Left cardiac atrium (tissue), 4 donors: ENCODE measurements around the gene UBE2I. TPM values are rescaled to one million over a fixed set of nuclear protein-coding genes. Genes with fewer than 3 reads are reported as not detected.

Source experiments
- ATAC-seq, 2 donors: fragments of 200-7000 bp; cut with Tn5 transposase; one replicate each; pipeline ENCODE4 v1.9.1; 2020; ENCODE audit warnings: mild to moderate bottlenecking in 2 of 2, moderate library complexity in 2 of 2
- DNase-seq: peaks from one replicate; pipeline ENCODE4 v3.0.0-alpha.2; 2020
- intact Hi-C, 2 donors: fragments of 100-400 bp; cut with DNase I; formaldehyde crosslinking; loops; one replicate each; pipeline versions ENCODE4 v1.14.1 to v1.15.1; 2022 to 2023
- total RNA-seq, 2 donors: library from RNA; stranded (reverse); fragmentation: NEBNext Ultra II Directional; extraction: Animal tissue kit (Norgen Biotek cat#: 25700); gene quantifications; one replicate each; pipeline ENCODE4 v1.2.1, GENCODE V29; 2021
- donor health status: DM: no; HTN: yes; CAD: no.
- donor health status: DM: no; HTN: yes; CAD: no; lungs with severe emphysema.
- donor health status: DM: yes; HTN: yes; CAD: no.
- donor health status: Dilated cardiomyopathy.

The UBE2I gene
- total RNA-seq, 2 donors from 2014 or later = 74.3 to 80.8 TPM

DNA sequence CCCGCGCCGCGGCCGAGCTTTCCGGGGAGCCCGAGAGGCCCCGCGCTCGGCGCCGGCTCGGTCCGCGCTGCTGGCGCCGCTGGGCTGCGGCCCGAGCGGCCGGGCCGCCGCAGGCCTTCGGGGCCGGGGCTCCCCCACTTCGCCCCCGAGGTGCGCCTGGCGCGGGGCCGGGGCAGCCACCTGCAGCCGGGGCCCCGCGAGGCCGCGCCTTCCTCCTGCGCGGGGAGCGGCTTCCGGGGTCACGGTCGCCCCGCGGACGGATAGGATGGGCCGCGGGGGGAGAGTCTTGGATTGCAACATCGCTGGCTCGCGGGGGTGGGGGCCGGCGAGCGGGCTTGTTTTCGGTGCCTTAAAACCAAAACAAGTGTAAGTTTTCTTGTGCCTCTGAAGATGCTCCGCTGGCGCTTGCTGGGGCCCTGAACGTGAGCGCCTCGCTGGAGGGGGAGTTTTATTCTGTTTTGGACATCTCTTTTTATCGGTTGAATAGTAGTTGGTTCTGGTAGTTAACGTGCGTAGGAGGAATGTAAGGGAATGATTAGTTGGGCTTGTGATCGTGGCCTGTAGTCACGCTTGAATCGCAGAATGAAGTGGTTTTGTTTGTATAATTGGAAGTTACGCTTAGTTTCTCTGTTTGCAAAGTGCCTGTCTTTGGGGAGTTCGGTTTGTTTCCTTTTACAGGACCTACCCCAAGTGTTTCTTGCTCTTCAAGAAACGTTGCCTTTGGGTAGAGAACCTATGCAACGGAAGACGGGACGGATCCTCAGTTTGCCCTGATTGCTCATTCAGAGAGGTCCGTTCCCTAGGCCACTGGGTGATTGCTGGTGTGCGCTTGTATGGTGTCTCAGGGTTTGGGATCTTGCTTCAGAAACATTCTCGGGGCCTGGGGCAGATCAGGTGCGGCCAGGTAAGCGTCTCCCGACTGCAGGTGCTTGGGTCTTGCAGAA is 724 bp downstream of the UBE2I start:
- DNase-seq (peak; percentile 64), ATAC-seq (peak in 1 of 2 donors; percentile 4)
- intact Hi-C loops = no loop called here

DNA sequence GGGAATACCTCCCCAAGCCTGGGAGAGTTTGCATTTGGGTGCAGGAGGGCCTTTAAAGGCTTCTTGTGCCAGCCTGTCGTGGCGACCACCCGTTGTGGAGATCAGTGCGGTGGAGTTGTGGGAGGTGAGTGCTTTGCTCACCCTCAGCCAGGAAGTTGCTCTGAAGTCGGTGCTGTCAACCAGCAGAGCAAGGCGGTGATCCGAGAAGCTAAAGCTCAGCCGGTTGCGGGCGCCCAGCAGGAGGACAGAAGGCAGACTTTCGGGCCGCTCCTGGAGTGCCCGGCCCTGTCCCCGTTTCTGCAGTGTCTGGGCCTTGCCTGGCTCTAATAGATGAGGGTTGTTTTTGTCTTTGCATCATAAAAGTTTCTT is 1.4 kb downstream of the UBE2I start:
- ATAC-seq (no peak), DNase-seq (no peak)
- intact Hi-C loops = no loop called here

DNA sequence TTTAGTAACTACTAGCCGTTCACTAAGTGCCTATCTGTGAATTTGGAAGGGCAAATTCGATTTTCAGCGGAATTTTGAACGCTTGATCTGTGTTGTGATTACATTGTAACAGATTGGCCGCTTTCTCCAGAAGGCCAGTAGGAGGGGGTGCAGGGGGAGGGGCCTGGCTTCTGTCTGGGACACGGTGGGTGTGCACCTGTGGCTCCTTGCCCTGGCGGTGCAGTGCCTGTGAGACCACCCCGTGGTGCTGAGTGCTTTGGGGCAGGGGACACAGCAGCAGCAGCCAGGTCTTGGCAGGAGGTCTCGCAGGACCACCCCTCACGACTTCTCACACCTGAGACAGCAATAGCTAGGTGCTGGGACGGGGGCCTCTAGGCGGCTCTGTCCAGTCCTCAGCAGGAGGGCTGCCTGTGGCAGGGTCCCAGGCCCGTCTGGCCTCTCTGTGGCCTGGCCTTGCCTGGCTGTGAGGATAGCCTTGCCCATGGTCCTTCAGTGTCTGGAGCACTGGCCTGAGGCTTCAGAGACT is 1.8 kb downstream of the UBE2I start:
- intact Hi-C loops = no loop called here
- no peak for DNase-seq
- no peak for ATAC-seq

DNA sequence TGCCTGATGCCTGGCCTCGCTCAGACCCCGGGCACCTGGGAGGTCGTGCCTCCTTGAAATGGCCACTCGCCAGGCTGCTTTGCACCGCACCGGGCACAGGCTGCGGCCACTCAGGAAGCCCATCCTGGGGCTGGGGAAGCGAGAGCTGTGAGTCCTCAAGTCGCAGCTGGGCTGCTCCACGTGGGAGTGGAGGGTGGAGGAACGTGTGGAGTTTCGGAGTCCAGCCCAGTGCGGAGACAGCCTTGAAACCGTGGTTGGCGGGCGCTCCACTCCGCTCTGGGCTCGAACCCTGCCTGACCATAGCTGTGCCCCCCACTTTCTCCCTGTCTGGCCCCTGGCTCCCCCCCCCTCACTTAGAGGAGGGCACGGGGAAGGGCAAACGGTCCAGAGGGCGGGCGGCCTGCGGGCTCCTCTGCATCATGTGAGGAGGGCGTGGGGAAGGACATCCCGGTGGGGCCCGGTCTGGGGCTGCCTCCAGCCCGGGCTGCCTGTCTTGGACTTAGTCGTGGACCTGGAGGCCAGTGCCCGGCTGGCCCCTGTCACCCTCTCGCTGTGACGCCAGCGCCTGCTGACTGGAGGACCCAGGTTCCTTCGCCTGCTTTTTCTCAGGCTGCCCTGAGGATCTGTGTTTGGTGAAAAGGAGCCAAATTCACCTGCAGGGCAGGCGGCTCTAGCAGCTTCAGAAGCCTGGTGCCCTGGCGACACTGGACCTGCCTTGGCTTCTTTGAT is 2.5 kb downstream of the UBE2I start:
- ATAC-seq = peak in 1 of 2 donors; percentile 4

DNA sequence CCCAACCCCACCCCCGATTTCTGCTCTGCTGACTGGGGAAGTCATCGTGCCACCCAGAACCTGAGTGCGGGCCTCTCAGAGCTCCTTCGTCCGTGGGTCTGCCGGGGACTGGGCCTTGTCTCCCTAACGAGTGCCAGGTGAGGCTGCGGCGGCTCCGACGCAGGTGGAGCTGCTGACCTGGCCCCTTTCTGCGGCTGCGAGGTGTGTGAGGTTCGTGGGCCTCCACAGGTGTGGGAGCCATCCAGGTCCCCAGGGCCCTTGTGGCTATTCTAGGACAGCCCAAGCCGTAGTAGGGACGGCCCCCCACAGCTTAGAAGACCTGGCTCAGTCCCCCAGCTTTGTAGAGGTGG is 3.0 kb downstream of the UBE2I start:
- intact Hi-C loops = no loop called here
- DNase-seq (no peak), ATAC-seq (no peak)

More for the DNA sequence above, 2.5 kb downstream of the UBE2I start:
- intact Hi-C loops = no loop called here
- no peak for DNase-seq

DNA sequence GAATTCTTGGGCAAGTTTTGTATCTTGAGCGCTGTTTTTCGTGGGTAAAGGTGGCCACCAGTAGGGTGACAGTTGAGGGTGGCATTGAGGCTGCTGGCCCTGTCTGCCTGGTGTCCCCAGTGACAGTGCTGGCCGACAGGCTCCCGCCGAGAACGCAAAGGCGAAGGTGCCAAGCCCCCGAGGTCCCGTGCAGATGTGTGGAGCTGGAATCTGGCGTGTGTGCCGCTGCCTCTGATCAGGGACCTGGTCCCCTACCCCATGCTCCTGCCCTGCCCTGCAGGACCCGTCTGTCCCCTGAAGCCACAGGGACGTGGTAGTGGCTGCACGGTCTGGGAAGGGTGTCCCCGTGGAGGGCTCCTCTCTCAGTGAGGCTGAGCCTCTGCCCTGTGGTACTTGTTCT is 3.5 kb downstream of the UBE2I start:
- intact Hi-C loops = no loop called here
- DNase-seq = no peak
- no peak for ATAC-seq

DNA sequence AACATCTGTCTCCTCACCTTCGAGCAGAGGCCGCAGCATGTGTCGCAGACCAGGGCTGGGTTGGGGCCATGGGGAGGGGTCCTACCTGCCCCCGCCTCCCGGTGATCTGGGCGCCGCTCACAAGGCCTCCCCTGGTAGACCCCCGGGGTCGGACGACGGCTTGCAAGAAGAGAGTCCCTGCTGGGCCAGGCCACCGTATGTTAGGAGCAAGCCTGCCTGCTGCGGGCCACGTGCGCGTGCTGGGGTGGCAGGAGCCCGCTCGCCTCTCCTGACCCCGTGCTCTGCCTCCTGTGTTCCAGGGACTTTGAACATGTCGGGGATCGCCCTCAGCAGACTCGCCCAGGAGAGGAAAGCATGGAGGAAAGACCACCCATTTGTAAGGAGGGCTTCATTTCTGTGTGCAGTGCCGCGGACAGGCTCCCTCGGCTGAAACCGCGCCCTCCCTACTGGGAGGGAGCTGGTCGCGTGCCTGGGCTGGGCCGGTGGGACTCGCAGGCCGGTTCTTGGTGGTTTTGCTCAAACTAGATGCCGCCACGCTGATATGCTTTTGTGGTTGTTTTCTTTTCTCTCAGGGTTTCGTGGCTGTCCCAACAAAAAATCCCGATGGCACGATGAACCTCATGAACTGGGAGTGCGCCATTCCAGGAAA is 4.4 kb downstream of the UBE2I start:
- ATAC-seq (no peak), DNase-seq (no peak)
- intact Hi-C loops = no loop called here

DNA sequence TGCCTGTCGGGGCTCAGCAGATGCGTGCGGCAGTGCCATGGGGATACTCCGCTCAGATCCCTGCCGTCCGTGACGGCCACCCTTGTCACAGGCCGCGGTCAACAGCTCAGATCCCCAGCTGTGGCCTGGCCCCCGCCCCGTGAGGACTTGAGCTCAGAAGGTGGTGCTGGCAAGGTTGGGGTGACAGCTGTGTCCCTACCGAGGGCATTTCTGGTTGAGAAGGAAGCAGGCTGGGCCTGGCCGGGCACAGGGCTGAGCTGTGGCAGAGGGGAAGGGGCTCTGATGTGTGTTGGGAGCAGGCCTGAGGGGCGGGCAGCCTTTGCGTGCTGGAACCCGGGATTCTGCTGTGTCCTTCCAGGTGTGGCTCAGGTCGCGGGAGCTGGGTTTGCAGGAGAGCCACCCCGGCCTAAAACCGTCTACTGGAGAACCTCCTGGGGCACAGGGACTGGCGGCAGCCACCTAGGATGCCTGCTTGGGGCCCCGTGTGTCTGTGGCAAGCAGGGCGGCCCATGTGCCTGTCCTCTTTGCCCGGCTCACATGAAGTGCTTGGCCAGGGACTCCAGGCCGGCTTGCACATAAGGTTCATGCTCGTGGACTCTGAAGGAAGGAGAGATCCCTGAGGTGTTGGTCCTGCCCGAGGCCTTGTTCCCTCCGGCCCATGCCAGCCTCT is 5.1 kb downstream of the UBE2I start:
- DNase-seq = no peak
- intact Hi-C loops = no loop called here
- no peak for ATAC-seq

DNA sequence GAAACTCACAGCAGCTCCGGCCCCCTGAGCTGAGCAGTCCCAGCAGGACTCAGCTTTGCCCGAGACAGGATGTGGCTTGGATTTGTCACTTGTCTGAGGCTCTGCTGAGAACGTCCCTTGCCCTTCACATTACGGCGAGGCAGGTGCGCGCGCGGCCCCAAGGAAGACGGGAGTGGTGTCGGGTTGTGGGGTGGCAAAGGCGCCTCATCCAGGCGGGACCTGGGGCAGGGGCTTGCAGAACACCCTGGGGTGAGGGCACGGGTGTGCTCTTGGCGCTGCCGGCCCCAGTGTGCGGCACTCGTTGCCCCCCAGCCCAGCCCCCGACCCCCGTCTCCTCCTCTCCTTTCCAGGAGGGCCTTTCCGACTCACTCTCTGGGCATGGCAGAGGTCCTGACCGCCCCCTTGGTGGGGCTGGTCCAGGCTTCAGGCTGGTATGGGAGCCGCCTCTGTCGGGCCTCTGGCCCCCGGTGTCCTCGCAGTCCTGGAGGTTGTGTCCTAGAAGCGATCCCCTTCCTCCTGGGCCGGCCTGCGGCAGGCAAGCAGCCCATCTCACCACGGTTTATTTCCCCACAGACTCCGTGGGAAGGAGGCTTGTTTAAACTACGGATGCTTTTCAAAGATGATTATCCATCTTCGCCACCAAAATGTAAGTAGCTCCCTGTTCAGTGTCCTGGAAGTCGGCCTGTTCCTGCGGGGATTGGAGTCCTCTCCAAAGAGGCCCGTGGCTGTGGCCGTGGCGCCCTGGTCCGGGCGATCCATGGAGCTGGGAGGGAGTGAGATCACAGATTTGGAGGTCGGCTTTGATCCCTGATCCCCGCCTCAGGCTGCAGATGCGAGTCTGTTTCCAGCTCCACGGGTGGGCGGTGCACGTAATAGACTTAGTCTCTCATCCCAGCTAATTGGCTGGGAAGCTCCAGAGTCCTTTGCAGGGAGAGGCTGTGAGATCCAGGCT is 5.9 kb downstream of the UBE2I start:
- intact Hi-C loops = no loop called here
- no peak for DNase-seq
- ATAC-seq = no peak

DNA sequence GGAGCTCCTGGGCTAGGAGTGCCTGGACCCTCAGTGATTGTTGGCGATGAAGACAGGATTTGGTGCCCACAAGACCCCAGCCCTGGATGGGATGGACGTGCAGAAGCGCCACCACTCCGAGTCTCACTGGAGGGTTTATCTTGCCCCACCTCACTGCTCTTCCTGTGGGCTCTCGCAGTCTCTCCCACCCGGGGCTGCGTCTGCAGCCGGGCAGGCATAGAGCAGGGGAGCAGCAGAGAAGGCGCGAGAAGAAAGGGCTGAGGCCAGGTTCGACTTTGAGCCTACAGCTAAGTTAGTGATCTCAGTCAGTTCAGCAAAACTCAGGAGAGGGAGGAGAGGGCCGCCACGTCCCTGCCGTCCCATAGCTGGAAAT is 6.6 kb downstream of the UBE2I start:
- intact Hi-C loops = no loop called here
- DNase-seq (no peak), ATAC-seq (no peak)

DNA sequence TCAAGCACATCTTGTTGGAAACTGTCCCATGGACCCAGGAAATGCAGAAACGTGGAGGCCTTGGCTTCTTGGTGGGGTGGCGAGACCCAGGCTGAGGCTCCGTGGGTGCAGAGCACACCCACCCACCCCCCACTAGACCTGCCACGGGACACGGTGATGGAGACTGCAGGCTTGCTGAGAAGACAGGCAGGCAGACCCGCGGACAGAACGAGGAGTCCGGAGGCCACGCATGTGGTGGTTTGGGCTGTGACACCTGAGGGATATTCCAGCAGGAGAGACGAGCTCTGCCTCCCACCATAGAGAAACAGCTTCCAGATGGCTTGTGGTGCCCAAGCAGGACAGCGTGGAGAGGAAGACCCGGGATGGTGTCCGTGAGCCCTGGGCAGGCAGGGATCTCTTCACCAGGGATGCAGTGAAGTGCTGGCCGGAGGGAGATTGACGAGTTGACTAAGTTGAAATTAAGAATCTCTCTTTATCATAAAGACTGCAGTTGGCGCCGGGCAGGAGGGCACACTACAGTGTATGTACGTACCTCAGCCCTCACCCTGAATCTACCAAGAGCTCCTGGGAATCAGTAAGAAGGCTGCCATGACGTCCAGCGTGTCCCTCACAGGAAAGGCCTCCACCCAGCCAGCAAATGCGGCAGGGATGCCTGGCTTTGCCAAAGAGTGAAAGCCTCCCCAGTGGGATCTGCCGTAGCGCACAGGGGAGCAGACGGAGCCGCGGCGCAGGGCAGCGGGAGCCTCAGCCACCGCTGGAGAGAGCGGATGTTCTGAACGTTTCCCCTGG is 8.2 kb downstream of the UBE2I start:
- ATAC-seq (no peak), DNase-seq (no peak)
- intact Hi-C loops = no loop called here

DNA sequence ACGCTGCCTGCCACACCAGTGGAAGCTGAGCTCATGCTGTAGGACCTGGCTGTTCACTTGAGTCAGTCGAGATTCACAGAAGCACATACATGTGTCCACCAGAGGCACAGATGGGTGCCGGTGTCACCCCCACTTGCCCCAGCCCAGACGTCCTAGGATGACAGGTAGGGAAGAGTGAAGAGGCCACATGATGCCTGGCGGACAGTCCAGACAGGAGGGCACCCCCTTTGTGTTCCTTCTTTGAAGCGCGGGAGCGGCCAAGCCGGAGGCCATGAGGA is 8.8 kb downstream of the UBE2I start:
- intact Hi-C loops = no loop called here
- DNase-seq (no peak), ATAC-seq (no peak)

DNA sequence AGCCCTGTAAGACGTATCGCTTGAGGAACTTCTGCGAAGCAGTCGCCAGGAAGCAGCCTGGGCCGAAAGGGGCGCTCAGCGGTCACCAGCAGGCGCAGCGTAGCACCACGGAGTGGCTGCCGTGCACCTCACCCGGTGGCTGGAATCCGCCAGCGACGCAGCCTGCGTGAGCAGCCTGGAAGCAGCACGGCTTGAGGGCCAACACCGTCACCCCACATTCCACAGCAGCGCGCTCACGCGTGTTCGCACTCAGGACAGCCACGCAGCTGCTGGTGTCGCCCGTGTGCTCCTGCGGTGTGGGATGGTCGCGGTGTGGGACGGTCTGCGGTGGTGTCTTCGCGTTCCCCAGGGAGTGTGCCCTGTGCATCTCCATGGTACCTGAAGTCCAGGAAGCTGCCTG is 9.6 kb downstream of the UBE2I start:
- intact Hi-C loops = no loop called here
- DNase-seq (no peak), ATAC-seq (no peak)

DNA sequence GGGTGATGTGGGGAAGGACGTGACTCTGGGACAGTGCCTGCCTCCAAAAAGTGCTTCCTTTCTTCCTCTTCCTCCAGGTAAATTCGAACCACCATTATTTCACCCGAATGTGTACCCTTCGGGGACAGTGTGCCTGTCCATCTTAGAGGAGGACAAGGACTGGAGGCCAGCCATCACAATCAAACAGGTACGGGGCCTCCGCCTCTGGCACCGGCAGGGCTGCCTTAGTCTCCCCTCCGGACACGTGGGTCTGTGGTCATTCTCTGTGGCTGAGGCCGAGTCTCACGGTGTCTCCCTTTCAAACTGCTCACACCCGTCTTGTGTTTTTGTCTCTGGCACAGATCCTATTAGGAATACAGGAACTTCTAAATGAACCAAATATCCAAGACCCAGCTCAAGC is 10.7 kb downstream of the UBE2I start:
- DNase-seq (no peak), ATAC-seq (no peak)
- intact Hi-C loops = no loop called here

DNA sequence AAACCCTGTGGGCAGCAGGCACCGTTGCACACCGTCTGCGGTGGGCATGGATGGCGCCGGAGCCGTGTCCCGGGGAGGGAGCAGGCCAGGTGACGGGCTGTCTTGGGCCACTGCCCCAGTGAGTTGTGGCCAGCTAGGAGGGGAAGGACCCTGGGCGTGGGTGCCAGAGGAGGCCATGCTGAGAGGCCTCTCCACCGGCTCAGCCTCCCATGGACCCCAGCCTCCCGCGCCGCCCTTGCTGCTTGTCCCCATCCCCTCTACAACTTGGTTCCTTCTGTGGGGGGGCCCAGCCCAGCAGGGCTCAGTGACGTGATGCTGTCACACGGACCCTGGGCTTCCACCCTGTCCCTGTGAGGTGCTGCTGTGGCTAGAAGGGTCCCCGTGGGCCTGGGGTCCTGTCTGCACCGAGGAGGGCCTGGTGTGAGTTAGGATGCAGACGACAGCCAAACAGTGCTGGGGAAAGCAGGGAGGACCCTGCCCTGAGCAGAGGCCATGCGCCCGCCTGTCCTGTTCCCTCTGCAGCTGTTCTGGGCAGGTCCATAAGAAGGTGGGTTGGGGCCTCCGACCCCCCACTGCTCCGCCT is 11.3 kb downstream of the UBE2I start:
- ATAC-seq = peak in 1 of 2 donors; percentile 24
- intact Hi-C loops = no loop called here
- DNase-seq = no peak

DNA sequence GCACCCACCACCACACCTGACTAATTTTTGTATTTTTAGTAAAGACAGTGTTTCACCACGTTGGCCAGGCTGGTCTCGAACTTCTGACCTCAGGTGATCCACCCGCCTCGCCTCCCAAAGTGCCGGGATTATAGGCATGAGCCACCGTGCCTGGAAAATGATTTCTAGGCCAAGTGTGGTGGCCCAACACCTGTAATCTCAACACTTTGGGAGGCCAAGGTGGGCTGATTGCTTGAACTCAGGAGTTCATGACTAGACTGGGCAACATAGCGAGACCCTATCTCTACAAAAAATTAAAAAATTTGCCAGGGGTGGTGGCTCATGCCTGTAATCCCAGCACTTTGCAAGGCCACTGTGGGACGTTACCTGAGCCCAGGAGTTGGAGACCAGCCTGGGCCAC is 13.0 kb downstream of the UBE2I start:
- intact Hi-C loops = no loop called here
- DNase-seq (no peak), ATAC-seq (no peak)
